Measurements from ENCODE around the gene ERICH2. TPM values are rescaled to one million over a fixed set of nuclear protein-coding genes. Genes with fewer than 3 reads are reported as not detected.

Gene ERICH2
- total and polyA plus RNA-seq, 2 experiments from 2014 or later, result 3.5 TPM; not detected in 1

- H3K4me2 ChIP-seq, result no peak overlapping the region
- no peaks in the 10 kb centered on the region for H3K79me2 ChIP-seq (replicated peaks; ENCODE audit: insufficient read depth)
- peaks cover 8% of the 10 kb centered on the region; the same call in 1 of the 2 replicates for H3K4me1 ChIP-seq (ENCODE audit: insufficient read depth)
- Mint-ChIP-seq H3K4me3 (no peak overlapping the region), H3K4me1 (peaks cover 7% of the 10 kb centered on the region), H3K9me3 (no peaks in the 10 kb centered on the region; the same call in 2 of the 3 replicates), H3K36me3 (ENCODE audit: low read depth) (no peaks in the 10 kb centered on the region; the same call in 1 of the 3 replicates), H3K27me3 (ENCODE audit: insufficient read depth, low read depth, poor library complexity) (peaks cover 54% of the 10 kb centered on the region), H3K27ac (no peak overlapping the region)
- H3K27ac ChIP-seq (ENCODE audit: low read depth), result no peak overlapping the region
- H3K27me3 ChIP-seq (ENCODE audit: insufficient read depth), result peaks cover 49% of the 10 kb centered on the region
- TF ChIP-seq EZH2phosphoT487 (IDR thresholded peaks at IDR 0.05; ENCODE audit: unreplicated experiment) (no peak), CREB1 (CRISPR knock-in tag; IDR thresholded peaks at IDR 0.05; ENCODE audit: low read depth) (no peak), NANOG (IDR thresholded peaks at IDR 0.05; ENCODE audit: borderline replicate concordance) (no peak), POLR2AphosphoS5 (IDR thresholded peaks at IDR 0.05; ENCODE audit: low read depth) (no peak), ETS1 (IDR thresholded peaks at IDR 0.05) (no peak), JUNB (IDR thresholded peaks at IDR 0.05; ENCODE audit: unreplicated experiment) (no peak), EZH2 (IDR thresholded peaks at IDR 0.05; ENCODE audit: low read depth, unreplicated experiment) (no peak), ZNF114 (CRISPR knock-in tag; IDR thresholded peaks at IDR 0.05) (no peak)
- TF ChIP-seq, protein P1, sequence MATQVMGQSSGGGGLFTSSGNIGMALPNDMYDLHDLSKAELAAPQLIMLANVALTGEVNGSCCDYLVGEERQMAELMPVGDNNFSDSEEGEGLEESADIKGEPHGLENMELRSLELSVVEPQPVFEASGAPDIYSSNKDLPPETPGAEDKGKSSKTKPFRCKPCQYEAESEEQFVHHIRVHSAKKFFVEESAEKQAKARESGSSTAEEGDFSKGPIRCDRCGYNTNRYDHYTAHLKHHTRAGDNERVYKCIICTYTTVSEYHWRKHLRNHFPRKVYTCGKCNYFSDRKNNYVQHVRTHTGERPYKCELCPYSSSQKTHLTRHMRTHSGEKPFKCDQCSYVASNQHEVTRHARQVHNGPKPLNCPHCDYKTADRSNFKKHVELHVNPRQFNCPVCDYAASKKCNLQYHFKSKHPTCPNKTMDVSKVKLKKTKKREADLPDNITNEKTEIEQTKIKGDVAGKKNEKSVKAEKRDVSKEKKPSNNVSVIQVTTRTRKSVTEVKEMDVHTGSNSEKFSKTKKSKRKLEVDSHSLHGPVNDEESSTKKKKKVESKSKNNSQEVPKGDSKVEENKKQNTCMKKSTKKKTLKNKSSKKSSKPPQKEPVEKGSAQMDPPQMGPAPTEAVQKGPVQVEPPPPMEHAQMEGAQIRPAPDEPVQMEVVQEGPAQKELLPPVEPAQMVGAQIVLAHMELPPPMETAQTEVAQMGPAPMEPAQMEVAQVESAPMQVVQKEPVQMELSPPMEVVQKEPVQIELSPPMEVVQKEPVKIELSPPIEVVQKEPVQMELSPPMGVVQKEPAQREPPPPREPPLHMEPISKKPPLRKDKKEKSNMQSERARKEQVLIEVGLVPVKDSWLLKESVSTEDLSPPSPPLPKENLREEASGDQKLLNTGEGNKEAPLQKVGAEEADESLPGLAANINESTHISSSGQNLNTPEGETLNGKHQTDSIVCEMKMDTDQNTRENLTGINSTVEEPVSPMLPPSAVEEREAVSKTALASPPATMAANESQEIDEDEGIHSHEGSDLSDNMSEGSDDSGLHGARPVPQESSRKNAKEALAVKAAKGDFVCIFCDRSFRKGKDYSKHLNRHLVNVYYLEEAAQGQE (IDR thresholded peaks at IDR 0.05; ENCODE audit: unreplicated experiment), result no peak
- no peaks in the 10 kb centered on the region for H4K20me1 ChIP-seq (replicated peaks; ENCODE audit: insufficient read depth)
- no peaks in the 10 kb centered on the region for H3F3A ChIP-seq (replicated peaks; ENCODE audit: low read depth)
- no peak for ATAC-seq
- H3K9me2 ChIP-seq (ENCODE audit: insufficient read depth), result 0 out of 2 replicates have a peak, but pooled peaks cover 3% of the 10 kb centered on the region
- H2AFZ ChIP-seq, result no peak overlapping the region
- no peak for DNase-seq (ENCODE audit: low spot score)
- H3K36me3 ChIP-seq (ENCODE audit: insufficient read depth), result no peaks in the 10 kb centered on the region
- H3K4me3 ChIP-seq, result no peak overlapping the region
Measured at GRCh38 chr2:170827841-170828532, 57.8 kb downstream of the ERICH2 start.

- H3K27me3 Mint-ChIP-seq (ENCODE audit: insufficient read depth, low read depth, poor library complexity), result peaks cover 50% of the 10 kb centered on the region
- H3K4me1 ChIP-seq (ENCODE audit: insufficient read depth), result peaks cover 8% of the 10 kb centered on the region; the same call in 1 of the 2 replicates
- 0 out of 2 replicates have a peak, but pooled peaks cover 3% of the 10 kb centered on the region for H3K9me2 ChIP-seq (ENCODE audit: insufficient read depth)
- no peaks in the 10 kb centered on the region for H3F3A ChIP-seq (replicated peaks; ENCODE audit: low read depth)
- H3K27ac Mint-ChIP-seq, result no peak overlapping the region
- no peak overlapping the region for H3K27ac ChIP-seq (ENCODE audit: low read depth)
- ATAC-seq (no peak), DNase-seq (ENCODE audit: low spot score) (no peak)
- H4K20me1 ChIP-seq (replicated peaks; ENCODE audit: insufficient read depth), result no peaks in the 10 kb centered on the region
- no peak overlapping the region for H3K4me3 ChIP-seq
- H3K79me2 ChIP-seq (replicated peaks; ENCODE audit: insufficient read depth), result no peaks in the 10 kb centered on the region
- H2AFZ ChIP-seq, result no peak overlapping the region
- H3K4me1 Mint-ChIP-seq, result peaks cover 7% of the 10 kb centered on the region
- H3K36me3 Mint-ChIP-seq (ENCODE audit: low read depth), result no peaks in the 10 kb centered on the region; the same call in 1 of the 3 replicates
- H3K27me3 ChIP-seq (ENCODE audit: insufficient read depth), result peaks cover 43% of the 10 kb centered on the region
- no peaks in the 10 kb centered on the region; the same call in 2 of the 3 replicates for H3K9me3 Mint-ChIP-seq
- no peaks in the 10 kb centered on the region for H3K36me3 ChIP-seq (ENCODE audit: insufficient read depth)
- no peak overlapping the region for H3K4me3 Mint-ChIP-seq
- H3K4me2 ChIP-seq, result no peak overlapping the region
- TF ChIP-seq, protein P2, sequence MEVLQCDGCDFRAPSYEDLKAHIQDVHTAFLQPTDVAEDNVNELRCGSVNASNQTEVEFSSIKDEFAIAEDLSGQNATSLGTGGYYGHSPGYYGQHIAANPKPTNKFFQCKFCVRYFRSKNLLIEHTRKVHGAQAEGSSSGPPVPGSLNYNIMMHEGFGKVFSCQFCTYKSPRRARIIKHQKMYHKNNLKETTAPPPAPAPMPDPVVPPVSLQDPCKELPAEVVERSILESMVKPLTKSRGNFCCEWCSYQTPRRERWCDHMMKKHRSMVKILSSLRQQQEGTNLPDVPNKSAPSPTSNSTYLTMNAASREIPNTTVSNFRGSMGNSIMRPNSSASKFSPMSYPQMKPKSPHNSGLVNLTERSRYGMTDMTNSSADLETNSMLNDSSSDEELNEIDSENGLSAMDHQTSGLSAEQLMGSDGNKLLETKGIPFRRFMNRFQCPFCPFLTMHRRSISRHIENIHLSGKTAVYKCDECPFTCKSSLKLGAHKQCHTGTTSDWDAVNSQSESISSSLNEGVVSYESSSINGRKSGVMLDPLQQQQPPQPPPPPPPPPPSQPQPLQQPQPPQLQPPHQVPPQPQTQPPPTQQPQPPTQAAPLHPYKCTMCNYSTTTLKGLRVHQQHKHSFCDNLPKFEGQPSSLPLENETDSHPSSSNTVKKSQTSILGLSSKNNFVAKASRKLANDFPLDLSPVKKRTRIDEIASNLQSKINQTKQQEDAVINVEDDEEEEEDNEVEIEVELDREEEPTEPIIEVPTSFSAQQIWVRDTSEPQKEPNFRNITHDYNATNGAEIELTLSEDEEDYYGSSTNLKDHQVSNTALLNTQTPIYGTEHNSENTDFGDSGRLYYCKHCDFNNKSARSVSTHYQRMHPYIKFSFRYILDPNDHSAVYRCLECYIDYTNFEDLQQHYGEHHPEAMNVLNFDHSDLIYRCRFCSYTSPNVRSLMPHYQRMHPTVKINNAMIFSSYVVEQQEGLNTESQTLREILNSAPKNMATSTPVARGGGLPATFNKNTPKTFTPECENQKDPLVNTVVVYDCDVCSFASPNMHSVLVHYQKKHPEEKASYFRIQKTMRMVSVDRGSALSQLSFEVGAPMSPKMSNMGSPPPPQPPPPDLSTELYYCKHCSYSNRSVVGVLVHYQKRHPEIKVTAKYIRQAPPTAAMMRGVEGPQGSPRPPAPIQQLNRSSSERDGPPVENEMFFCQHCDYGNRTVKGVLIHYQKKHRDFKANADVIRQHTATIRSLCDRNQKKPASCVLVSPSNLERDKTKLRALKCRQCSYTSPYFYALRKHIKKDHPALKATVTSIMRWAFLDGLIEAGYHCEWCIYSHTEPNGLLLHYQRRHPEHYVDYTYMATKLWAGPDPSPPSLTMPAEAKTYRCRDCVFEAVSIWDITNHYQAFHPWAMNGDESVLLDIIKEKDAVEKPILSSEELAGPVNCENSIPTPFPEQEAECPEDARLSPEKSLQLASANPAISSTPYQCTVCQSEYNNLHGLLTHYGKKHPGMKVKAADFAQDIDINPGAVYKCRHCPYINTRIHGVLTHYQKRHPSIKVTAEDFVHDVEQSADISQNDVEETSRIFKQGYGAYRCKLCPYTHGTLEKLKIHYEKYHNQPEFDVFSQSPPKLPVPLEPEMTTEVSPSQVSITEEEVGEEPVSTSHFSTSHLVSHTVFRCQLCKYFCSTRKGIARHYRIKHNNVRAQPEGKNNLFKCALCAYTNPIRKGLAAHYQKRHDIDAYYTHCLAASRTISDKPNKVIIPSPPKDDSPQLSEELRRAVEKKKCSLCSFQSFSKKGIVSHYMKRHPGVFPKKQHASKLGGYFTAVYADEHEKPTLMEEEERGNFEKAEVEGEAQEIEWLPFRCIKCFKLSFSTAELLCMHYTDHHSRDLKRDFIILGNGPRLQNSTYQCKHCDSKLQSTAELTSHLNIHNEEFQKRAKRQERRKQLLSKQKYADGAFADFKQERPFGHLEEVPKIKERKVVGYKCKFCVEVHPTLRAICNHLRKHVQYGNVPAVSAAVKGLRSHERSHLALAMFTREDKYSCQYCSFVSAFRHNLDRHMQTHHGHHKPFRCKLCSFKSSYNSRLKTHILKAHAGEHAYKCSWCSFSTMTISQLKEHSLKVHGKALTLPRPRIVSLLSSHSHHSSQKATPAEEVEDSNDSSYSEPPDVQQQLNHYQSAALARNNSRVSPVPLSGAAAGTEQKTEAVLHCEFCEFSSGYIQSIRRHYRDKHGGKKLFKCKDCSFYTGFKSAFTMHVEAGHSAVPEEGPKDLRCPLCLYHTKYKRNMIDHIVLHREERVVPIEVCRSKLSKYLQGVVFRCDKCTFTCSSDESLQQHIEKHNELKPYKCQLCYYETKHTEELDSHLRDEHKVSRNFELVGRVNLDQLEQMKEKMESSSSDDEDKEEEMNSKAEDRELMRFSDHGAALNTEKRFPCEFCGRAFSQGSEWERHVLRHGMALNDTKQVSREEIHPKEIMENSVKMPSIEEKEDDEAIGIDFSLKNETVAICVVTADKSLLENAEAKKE (CRISPR knock-in tag; IDR thresholded peaks at IDR 0.05), result no peak
Measured at GRCh38 chr2:170828533-170828916, 58.3 kb downstream of the ERICH2 start.
